Measurements from ENCODE around the gene CRYZ.

DNA sequence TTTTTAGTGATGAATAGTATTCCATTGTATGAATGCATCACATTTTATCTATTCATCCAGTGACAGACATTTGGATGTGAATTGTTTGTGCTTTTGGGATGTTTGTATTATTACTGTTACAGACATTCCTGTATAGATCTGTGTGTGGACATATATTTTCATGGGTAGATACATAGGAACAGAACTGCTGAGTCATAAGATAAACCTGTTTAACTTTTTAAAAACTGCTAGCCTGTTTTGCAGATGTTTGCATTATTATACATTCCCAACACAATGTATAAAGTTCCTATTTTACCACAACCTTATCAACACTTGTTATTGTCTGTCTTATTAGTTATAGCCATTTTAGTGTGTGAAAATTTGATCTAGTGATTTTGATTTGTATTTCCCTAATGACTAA, 46.9 kb upstream of the CRYZ start:
- TF ChIP-seq, protein P1, sequence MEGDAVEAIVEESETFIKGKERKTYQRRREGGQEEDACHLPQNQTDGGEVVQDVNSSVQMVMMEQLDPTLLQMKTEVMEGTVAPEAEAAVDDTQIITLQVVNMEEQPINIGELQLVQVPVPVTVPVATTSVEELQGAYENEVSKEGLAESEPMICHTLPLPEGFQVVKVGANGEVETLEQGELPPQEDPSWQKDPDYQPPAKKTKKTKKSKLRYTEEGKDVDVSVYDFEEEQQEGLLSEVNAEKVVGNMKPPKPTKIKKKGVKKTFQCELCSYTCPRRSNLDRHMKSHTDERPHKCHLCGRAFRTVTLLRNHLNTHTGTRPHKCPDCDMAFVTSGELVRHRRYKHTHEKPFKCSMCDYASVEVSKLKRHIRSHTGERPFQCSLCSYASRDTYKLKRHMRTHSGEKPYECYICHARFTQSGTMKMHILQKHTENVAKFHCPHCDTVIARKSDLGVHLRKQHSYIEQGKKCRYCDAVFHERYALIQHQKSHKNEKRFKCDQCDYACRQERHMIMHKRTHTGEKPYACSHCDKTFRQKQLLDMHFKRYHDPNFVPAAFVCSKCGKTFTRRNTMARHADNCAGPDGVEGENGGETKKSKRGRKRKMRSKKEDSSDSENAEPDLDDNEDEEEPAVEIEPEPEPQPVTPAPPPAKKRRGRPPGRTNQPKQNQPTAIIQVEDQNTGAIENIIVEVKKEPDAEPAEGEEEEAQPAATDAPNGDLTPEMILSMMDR (IDR thresholded peaks at IDR 0.05), result no peak
- no peak for TF ChIP-seq POLR2AphosphoS5 (IDR thresholded peaks at IDR 0.05)
- TF ChIP-seq POLR2A (IDR thresholded peaks at IDR 0.05), result no peak
- TF ChIP-seq EP300 (IDR thresholded peaks at IDR 0.05), result no peak
